Uterus (tissue), 4 donors: ENCODE results near the gene PDAP1. TPM values are rescaled to one million over a fixed set of nuclear protein-coding genes. Genes with fewer than 3 reads are reported as not detected.
"Not testable (repeated sequence)": the region's sequence is repeated elsewhere in the genome, so short reads cannot be mapped to it uniquely, and the experiment has no call there.

Source experiments
- DNase-seq, 2 donors: peaks; one replicate each; pipeline ENCODE4 v3.0.0-alpha.2; 2019 to 2020
- H3K27ac ChIP-seq, 2 donors: fragments of 200-600 bp; sonication (generic); 1 replicate in 1 of 2; 2 replicates in 1 of 2; pipeline ENCODE4 v1.5.1; 2016 to 2018
- H3K27me3 ChIP-seq, 2 donors: fragments of 200-600 bp; sonication (generic); one replicate each; pipeline ENCODE4 v1.5.1; 2018 to 2019; ENCODE audit warnings: control low read depth in 1 of 2
- H3K36me3 ChIP-seq, 2 donors: fragments of 200-600 bp; sonication (generic); one replicate each; pipeline ENCODE4 v1.5.1; 2019; ENCODE audit warnings: control low read depth in 1 of 2
- H3K4me1 ChIP-seq, 2 donors: fragments of 200-600 bp; sonication (generic); one replicate each; pipeline ENCODE4 v1.5.1; 2018 to 2019; ENCODE audit warnings: control low read depth in 1 of 2
- H3K4me3 ChIP-seq, 2 donors: fragments of 200-600 bp; sonication (generic); 1 replicate in 1 of 2; 2 replicates in 1 of 2; pipeline ENCODE4 v1.5.1; 2018 to 2019; ENCODE audit warnings: mild to moderate bottlenecking in 1 of 2
- H3K9me3 ChIP-seq, 2 donors: fragments of 200-600 bp; sonication (generic); one replicate each; pipeline ENCODE4 v1.5.1; 2019; ENCODE audit warnings: control low read depth in 1 of 2
- POLR2A ChIP-seq, 2 donors: fragments of 450-650 bp; IDR thresholded peaks; one replicate each; pipeline ENCODE4 v1.6.1; 2016; ENCODE audit warnings: antibody characterized with exemption in 2 of 2, mild to moderate bottlenecking in 1 of 2, moderate library complexity in 1 of 2
- intact Hi-C: fragments of 100-400 bp; cut with DNase I; formaldehyde crosslinking; loops from one replicate; pipeline ENCODE4 v1.15.1; 2023; ENCODE audit warnings: low total_unique reads
- total RNA-seq, 4 donors: library from RNA; depleted of rRNA in 3 of 4; stranded (reverse); fragments of >200 nt in 3 of 4; gene quantifications; one replicate each; pipeline versions ENCODE4 v1.1.0 to v1.2.4, GENCODE V29; 2014 to 2023
- TF ChIP-seq, protein P1 (sequence below), 4 experiments: fragments of 200-600 bp in 2 of 4; fragments of 450-650 bp in 2 of 4; sonication (generic) in 2 of 4; IDR thresholded peaks; one replicate each; pipeline ENCODE4 v1.5.1; 2016 to 2019; ENCODE audit warnings: antibody characterized with exemption in 4 of 4, mild to moderate bottlenecking in 2 of 4, moderate library complexity in 1 of 4
- donor health status: DM: yes; HTN: yes; CAD: no.

The PDAP1 gene
- total RNA-seq, 4 donors from 2014 or later, result 39.9 to 185 (median 72.1) TPM

DNA sequence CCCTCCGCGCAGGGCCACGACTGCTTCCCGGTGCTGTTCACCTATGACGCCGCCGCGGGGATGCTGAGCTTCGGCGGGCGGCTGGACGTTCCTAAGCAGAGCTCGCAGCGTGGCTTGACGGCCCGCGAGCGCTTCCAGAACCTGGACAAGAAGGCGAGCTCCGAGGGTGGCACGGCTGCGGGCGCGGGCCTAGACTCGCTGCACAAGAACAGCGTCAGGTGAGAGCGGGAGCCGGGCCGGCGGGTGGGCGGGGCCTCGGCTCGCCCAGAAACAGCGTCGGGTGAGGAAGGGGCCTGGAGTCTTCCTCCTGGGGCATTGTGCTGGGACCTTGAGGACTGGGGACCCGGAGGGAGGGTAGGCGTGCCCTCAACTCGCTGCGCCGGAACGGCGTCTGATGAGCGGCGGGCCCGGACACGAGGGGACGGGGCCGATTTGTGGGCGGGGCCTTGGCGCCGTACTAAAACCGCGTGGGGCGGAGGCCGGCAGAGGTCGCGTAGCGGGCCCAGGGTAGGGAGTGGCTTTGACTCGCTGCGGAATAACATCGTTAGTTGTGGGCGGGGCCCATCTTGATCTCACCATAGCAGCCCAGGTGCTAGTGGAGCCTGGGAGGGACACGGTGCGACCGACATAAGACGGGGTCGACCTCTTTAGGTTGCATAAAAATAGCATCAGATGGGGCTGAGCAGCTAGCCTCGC is 15.6 kb downstream of the PDAP1 start:
- Histone ChIP-seq H3K27ac (peak overlapping the region; percentile 61 to 70), H3K27me3 (no peaks in the 10 kb centered on the region), H3K4me1 (peaks cover 0 to 10% of the 10 kb centered on the region in 2 donors), H3K9me3 (no peaks in the 10 kb centered on the region), H3K4me3 (peak overlapping the region; percentile 54 to 59), H3K36me3 (no peaks in the 10 kb centered on the region)
- peak; percentile 75 to 80 for DNase-seq
- intact Hi-C loops, result no loop called here
- peak; percentile 7 to 34 for TF ChIP-seq POLR2A (IDR thresholded peaks at IDR 0.05)
- TF ChIP-seq, protein P1, sequence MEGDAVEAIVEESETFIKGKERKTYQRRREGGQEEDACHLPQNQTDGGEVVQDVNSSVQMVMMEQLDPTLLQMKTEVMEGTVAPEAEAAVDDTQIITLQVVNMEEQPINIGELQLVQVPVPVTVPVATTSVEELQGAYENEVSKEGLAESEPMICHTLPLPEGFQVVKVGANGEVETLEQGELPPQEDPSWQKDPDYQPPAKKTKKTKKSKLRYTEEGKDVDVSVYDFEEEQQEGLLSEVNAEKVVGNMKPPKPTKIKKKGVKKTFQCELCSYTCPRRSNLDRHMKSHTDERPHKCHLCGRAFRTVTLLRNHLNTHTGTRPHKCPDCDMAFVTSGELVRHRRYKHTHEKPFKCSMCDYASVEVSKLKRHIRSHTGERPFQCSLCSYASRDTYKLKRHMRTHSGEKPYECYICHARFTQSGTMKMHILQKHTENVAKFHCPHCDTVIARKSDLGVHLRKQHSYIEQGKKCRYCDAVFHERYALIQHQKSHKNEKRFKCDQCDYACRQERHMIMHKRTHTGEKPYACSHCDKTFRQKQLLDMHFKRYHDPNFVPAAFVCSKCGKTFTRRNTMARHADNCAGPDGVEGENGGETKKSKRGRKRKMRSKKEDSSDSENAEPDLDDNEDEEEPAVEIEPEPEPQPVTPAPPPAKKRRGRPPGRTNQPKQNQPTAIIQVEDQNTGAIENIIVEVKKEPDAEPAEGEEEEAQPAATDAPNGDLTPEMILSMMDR (IDR thresholded peaks at IDR 0.05), result peak in 1 of 4 experiments; percentile 15

DNA sequence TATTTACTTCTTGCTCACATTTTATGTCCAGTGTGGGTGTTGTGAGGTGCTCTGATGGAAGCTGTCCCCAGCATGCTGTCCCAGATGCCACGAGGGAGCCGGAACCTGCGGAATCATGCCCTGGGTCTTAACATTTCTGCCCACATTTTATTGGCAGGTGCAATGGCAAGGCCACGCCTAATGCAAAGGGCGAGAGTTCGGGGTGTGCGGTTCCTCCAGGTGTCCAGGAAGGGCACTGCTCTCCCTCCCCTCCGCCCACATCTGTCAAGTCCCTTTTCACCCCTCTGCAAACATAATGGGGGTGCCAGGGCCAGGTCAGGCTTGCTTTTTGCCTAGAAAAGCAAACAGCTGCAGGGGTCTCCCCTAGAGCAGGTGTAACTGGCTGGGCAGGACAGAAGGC is 16.4 kb downstream of the PDAP1 start:
- no peaks in the 10 kb centered on the region for H3K9me3 ChIP-seq
- no peaks in the 10 kb centered on the region for H3K36me3 ChIP-seq
- DNase-seq, result no peak
- intact Hi-C loops, result no loop called here
- peaks cover 0 to 10% of the 10 kb centered on the region in 2 donors for H3K4me1 ChIP-seq
- H3K27me3 ChIP-seq, result no peaks in the 10 kb centered on the region
- TF ChIP-seq, protein P1 (IDR thresholded peaks at IDR 0.05), result no peak
- H3K4me3 ChIP-seq, result peak overlapping the region in 1 of 2 donors; percentile 54
- peak overlapping the region in 1 of 2 donors; percentile 70 for H3K27ac ChIP-seq

DNA sequence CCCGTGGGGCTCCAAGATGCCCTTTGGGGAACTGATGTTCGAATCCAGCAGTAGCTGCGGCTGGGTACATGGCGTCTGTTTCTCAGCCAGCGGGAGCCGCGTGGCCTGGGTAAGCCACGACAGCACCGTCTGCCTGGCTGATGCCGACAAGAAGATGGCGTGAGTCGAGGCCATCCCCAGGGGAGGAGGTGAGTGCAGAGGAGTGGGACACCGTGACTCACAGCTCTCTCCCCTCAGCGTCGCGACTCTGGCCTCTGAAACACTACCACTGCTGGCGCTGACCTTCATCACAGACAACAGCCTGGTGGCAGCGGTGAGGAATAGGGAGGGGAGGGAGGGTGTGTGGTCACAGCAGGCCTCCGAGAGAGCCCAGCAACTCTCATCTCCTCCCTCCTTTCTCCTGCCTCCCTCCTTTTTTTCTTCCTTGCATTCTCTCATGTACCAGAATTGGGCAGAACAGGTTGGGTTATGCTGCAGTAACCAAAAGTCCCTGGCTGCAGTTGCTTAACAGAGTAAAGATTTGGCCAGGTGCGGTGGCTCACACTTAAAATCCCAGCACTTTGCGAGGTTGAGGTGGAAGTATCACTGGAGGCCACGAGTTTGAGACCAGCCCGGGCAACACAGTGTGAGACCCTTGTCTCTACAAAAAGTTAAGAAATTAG is 17.3 kb downstream of the PDAP1 start:
- peaks cover 0 to 10% of the 10 kb centered on the region in 2 donors for H3K4me1 ChIP-seq
- no peak overlapping the region for H3K27ac ChIP-seq
- no peaks in the 10 kb centered on the region for H3K9me3 ChIP-seq
- no peaks in the 10 kb centered on the region for H3K36me3 ChIP-seq
- intact Hi-C loops, result no loop called here
- H3K4me3 ChIP-seq, result no peak overlapping the region
- no peak for DNase-seq
- no peaks in the 10 kb centered on the region for H3K27me3 ChIP-seq
- TF ChIP-seq, protein P1 (IDR thresholded peaks at IDR 0.05), result no peak
- no peak for TF ChIP-seq POLR2A (IDR thresholded peaks at IDR 0.05)

DNA sequence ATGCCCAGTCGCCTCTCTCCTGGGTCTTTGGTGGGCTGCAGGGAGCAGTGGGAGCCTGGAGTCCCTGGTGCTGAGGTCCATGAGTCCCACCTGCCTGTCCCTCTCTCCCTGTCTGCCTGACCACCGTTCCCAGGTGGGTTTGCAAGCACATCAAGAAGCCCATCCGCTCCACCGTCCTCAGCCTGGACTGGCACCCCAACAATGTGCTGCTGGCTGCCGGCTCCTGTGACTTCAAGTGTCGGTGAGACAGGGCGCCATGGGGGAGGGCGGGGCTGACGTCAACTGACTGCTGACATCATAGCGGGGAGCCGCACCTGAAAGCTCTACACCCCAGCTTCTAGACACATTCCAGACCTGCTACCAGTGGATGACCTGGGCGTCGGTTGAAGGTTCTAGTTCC is 18.6 kb downstream of the PDAP1 start:
- no peaks in the 10 kb centered on the region for H3K36me3 ChIP-seq
- DNase-seq, result no peak
- no peaks in the 10 kb centered on the region for H3K9me3 ChIP-seq
- no peaks in the 10 kb centered on the region for H3K27me3 ChIP-seq
- intact Hi-C loops, result no loop called here
- H3K4me3 ChIP-seq, result no peak overlapping the region
- TF ChIP-seq, protein P1 (IDR thresholded peaks at IDR 0.05), result no peak
- TF ChIP-seq POLR2A (IDR thresholded peaks at IDR 0.05), result no peak
- no peak overlapping the region for H3K27ac ChIP-seq
- H3K4me1 ChIP-seq, result peaks cover 0 to 10% of the 10 kb centered on the region in 2 donors

DNA sequence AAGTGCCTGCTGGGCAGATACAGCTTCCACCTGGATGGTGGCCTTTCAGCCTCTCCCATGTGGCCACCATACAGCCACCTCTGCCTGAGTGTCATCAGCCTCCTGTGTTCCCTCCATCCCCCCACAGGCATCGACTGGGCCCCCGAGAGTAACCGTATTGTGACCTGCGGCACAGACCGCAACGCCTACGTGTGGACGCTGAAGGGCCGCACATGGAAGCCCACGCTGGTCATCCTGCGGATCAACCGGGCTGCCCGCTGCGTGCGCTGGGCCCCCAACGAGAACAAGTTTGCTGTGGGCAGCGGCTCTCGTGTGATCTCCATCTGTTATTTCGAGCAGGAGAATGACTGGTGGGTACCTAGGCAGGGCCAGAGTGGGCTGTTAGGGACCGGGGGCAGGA is 20.5 kb downstream of the PDAP1 start:
- peaks cover 0 to 4% of the 10 kb centered on the region in 2 donors for H3K4me1 ChIP-seq
- no peaks in the 10 kb centered on the region for H3K27me3 ChIP-seq
- H3K4me3 ChIP-seq, result no peak overlapping the region
- H3K36me3 ChIP-seq, result no peaks in the 10 kb centered on the region
- DNase-seq, result no peak
- no peaks in the 10 kb centered on the region for H3K9me3 ChIP-seq
- TF ChIP-seq POLR2A (IDR thresholded peaks at IDR 0.05), result no peak
- TF ChIP-seq, protein P1 (IDR thresholded peaks at IDR 0.05), result no peak
- H3K27ac ChIP-seq, result no peak overlapping the region
- intact Hi-C loops, result no loop called here

DNA sequence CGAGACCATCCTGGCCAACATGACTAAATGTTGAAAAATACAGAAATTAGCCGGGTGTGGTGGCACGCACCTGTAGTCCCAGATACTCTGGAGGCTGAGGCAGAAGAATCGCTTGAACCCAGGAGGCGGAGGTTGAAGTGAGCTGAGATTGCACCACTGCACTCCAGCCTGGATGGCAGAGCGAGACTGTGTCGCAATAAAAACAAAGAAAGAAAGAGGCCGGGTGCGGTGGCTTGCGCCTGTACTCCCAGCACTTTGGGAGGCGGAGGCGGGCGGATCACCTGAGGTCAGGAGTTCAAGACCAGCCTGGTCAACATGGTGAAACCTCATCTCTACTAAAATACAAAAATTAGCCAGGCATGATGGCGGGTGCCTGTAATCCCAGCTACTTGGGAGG is 21.2 kb downstream of the PDAP1 start:
- H3K27me3 ChIP-seq, intact Hi-C loops, DNase-seq, H3K4me1 ChIP-seq, H3K9me3 ChIP-seq, H3K27ac ChIP-seq, H3K4me3 ChIP-seq, H3K36me3 ChIP-seq: not testable (repeated sequence)
